GM10847 (cell line): ENCODE results near the gene TSPYL1.

Source experiments
- POLR2A ChIP-seq: IDR thresholded peaks from 2 replicates; pipeline ENCODE4 v1.6.1; 2011; ENCODE audit not compliant: insufficient read length; ENCODE audit errors: extremely low read depth

Gene TSPYL1

DNA sequence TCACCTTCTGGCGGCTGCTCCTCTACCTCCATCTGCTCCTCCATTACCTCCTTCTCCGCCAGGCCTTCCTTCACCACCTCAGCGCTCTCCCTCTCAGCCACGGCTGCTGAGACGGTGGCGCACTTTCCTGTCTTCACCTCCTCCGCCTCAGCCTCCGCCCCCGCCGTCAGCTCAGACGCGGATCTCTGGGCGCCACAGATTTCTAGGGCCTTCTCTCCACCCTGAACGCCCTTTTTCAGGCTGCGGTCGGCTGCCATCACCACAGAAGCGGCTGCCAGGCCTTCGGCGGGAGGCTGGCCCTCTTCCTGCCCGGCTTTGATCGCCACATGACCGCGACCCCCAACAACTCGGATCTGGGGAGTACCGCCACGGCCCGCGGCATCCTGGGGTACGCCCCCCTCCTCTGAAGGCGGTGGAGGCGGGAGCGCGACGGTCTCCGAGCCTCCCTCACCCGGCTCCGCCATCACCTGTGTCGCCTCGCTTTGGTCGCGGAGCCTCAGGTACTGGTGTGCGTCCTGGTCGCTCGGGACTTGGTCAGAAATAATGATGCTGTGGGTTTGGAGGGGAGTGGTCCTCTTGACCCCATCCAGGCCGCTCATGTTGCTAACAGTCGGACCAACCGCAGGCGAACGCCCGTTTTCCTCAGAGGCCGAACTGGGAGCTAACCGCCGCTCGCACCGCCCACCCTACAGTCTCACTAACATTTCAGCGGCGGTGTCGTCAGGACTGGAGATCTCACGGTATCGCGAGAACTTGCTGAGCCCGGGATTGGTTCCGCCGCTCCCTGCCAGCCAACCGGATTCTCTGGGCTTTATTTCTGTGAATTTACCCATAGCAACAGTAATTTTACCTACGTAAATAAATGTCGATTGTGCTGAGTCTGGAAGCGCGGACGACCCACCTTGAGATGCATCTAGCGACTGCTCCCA is at the start of gene TSPYL1:
Gene TSPYL1, minus strand, starts transcription at position 699 of the 929 bp plus-strand sequence. Its CDS starts 100 bp downstream, at position 599.
- TF ChIP-seq POLR2A: peak; percentile 81

DNA sequence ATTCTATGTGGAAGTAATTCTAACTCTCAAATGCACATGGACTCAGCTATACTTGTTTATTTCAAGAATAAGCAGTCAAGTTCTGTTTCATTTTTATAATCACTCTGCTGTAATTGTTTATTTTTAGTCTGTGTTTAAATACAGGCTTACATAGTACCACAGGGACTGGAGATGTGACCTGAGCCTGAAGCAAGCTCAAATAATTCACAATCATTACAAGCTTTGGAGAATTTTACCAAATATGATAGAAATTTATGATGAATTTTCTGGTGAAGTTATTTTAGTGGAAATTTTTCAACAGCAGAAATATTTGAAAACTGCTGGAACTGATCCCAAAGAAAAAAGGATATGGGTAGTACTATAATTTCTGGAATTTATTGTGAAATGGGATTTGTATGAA is 49.4 kb upstream of the TSPYL1 start:
- no peak for TF ChIP-seq POLR2A

DNA sequence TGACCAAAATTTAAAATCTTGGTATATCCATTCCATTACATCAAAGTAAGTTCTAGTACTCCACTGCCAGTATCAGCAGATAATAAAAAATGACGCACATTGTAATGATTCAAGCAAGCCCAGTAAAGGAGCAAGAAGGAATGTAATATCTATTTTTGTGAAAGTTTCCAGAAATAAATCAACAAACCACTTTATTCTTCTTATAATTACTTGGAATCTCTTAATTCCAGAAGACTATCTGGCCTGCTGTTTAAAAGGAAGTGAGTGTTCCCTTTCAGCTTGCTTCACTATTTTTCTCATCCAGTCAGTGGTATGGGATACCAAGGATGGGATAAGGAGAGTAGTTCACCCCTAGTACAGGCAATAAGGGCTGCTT is 48.8 kb upstream of the TSPYL1 start:
- no peak for TF ChIP-seq POLR2A

DNA sequence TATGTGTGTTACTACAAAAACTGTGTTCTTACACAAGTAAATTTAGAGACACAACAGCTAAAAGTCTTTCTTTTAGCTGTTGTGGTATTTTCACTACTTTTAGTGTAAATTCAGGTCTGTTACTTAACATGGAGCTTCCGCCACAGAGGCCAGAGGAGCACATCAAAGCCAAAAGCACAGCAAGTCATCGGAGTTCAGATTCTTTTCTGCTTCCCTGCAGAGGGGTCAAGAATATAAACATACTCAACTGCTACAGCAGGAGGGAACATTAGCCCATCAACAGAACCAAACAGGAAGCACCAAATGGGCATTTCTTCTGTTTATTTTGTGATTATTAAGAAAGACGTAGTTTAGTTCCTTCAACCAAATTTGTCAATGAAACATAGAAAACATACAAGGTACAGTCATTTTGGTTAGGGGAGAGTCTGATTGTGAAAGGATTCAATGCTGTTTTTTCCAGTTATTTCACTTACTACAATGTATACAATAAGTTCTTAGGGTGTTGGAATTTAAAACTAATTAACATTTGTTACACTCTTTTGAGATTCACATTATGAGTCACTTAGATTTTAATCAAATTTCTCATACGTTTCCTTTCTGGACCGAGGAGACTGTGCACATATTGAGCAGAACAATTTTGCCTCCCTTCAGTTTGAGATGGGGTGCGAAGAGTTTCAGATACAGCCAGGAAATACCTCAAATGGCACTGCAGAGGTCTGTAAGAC is 48.2 kb upstream of the TSPYL1 start:
- TF ChIP-seq POLR2A: no peak

DNA sequence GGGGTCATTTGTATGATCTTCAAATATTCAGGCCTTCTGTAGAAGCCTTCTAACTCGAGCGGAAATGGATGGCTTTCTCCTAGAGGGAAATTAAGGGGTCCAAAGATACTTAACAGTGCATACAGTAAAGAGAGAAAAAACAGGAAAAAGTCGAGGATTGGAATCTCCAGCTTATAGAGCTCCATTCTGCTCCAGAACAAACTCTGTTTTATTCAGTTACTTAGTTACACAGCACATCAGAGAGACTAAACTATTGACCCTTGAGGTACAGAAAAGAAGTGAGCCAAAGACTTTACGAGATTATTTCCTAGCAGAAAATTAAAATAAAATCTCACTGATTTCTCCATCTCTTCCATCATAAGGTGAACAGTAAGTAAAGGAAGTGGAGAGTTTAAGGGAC is 47.3 kb upstream of the TSPYL1 start:
- no peak for TF ChIP-seq POLR2A

DNA sequence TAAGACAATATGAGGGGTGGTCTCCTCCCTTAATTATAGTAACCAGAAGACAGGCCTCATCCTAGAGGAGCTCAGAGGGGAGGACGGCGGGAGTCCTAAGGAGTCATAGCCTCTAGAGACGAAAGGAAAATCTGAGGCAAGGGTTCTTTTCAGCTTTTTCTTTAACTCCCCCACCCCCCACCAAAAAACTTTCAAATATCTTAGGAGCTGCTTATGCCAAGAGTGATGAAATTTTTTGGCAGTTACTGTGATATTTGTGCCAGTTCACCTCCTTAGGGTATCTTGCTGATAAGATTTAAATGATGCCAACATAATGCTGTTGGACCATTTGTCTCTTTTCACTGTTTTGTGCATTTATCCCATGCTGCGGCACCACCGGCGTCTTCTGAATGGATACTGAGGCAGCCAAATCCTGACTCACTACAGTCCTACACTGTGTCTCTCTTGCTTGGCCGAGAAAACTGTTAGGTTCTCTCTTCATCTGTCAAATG is 46.5 kb upstream of the TSPYL1 start:
- TF ChIP-seq POLR2A: no peak

DNA sequence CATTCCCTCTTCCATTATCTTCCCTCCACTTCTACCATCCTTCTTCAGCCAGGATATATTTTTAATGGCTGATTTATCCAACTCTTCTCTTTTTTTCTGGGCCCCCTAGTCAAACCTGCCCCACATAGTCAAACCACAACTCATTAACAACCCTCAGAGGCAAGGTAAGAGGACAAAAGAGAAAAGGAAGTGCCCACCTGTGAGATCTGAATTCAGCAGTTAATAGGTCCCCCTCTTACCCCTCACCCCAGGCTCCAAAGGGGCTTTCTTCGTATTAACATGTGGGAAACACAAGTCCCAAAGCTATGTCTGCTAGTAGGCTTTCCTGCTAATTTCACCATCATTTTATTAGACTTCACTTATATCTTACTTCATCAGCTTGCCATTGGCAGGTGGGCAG is 44.1 kb upstream of the TSPYL1 start:
- TF ChIP-seq POLR2A: no peak

DNA sequence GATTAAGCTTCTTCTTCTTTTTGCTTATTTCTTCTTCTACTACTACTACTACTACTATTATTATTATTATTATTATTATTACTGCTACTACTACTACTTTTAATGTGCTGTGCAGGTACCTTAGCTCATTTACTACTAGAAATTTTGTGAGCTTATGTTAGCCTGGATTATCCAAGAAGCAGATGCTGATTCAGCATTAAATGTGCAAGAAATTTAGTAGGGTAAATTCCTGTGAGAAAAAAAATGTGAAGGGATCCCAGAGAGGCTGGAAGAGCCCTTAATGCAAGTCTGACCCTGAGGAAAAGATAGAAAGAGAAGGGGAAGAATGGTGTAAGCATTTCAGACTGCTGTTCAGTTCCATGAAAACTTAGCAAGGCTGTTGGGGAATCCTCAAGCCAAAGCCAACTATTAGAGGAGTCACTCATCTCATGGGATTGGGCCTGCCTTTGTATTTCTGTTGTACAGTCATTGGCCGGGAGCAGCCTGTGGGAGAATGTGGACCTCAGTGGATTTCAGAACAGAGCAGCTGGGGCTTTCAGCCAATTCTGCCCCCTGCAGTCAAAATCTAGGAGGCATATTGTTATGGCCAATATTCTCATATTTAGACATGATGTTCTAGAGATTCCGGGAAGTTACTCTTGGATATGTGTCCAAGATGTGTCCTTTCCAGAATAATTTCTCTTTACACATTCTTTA is 37.2 kb upstream of the TSPYL1 start:
- TF ChIP-seq POLR2A: no peak

DNA sequence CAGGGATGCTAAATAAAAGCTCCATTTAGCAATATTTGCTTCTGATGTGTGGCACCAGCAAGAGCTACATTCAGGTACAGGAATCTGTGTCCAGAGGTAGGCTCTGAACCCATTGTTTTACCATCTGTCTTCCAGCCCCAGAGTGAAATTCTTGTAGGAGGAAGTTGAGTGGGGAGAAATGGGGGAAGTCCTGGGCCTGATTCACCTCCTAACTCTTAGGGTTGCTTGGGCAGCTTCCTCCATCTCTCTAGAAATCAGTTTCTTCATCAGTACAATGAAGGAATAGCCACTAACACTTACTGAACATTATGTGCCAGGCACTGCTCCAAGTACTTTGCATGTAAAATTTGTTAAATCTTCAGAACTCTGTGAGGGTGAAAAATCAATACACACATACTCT is 35.1 kb upstream of the TSPYL1 start:
- no peak for TF ChIP-seq POLR2A

DNA sequence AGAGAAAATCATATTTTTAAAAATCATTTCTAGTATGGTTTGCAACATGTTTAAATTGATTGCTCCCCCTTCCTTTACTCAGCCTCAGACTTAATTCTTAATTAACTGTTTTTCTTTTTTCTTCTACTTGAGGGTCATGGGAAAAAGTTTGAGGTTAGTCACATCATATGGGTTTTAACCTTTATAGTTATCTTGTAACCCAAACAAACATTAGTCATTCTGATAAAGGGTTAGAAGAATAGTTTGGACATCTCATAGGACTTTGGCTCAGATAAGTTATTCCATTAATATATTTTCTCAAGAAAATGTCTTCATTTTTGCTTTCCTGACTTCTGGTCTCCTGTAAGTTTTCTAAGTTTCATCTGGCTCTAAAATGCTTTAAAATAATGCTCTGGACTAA is 34.5 kb upstream of the TSPYL1 start:
- TF ChIP-seq POLR2A: no peak

DNA sequence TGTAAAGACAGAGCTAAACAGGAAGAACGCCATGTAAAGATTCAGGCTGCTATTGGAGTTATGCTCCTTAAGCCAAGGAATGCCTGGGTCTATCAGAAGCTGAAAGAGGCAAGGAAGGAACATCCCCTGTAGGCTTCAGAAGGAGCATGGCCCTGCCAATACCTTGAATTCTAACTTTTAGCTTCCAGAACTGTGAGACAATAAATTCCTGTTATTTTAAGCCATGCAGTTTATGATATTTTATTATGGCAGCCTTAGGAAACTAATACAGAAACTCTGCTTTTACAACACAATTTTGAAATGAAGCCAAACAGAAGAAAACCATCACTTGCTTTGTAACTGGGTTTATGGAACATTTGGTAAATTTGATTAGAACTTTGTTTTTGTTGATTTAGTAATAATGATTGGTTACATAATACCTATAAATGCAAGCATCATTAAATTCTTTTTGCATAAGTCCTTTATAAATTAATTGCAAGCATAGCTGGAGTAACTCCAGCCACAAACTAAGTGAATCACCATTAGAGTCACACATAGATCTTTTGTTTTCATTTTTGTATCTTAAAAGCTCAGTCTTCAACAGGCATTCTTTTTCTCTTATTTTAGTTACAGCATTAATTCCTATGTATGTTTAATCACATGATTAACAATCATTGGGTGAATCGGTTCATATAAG is 33.5 kb upstream of the TSPYL1 start:
- TF ChIP-seq POLR2A: no peak

DNA sequence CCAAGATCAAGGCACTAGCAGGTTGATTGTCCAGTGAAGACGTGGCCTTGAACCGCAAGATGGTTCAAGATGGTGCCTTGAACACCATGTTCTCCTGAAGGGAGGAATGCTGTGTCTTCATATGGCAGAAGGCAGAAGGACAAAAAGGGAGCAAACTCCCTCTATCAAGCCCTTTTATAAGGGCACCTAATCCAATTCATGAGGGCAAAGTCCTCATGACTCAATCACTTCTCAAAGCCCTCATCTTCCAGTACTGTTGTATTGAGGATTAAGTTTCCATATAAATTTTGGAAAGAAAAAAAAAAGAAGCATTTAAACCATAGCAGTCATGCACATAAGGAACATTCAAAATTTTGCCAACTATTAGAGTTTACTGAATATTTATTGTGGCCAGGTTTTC is 29.9 kb upstream of the TSPYL1 start:
- no peak for TF ChIP-seq POLR2A

DNA sequence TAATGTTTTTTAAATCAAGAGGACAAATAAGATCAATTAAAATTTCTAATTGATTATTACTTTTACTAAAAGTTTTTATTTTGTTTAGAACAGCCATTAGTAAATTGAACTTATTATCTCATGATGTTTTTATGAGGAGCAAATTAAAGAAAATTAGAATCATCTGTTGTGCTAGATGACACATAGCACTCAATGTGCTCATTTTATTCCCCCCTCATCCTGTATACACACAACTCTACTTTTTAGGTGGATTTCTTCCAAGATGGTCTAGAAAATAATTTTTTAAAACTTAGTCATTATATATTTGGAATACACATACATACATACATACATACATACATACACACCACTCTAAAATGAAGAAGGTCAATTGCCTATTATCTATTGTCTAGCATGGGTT is 29.3 kb upstream of the TSPYL1 start:
- TF ChIP-seq POLR2A: no peak

DNA sequence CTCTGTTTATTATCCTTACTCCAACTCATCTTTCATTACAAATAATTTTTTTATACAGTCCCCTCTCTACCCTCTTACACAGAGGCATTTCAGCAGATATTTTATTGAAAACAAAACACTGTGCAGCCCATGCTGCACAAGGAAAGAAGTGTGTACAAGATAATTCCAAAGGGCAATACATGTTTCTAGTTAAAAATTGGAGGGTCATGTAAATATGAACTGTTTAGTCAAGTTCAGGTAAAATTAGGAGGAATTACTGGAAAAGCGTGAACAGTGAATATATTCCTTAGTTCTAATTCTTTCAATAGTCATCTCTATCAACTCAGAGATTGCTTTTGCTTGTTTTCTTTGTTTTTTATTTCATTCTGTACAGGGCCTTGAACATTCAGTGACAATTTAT is 27.9 kb upstream of the TSPYL1 start:
- no peak for TF ChIP-seq POLR2A

DNA sequence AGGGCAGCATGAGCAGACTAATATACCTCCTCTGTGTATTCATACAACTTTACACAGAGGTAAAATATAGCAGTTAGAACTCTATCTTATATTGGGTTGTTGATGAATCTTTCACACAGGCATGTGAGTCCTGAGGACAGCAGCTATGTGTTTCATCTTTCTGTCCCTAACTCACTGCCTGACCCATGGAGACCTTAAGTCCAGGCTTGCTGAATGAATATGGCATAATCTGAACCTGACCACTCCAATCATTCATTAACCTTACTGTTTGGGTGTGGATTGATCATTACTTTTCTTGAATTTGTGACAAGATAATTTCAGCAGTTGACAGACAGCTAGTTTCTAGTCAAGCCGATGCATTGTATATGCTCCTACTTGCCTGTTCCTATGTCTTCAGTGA is 27.3 kb upstream of the TSPYL1 start:
- no peak for TF ChIP-seq POLR2A
